Endodermal cell (in vitro differentiated cells): Measurements from ENCODE around the gene CYCS. TPM values are rescaled to one million over a fixed set of nuclear protein-coding genes. Genes with fewer than 3 reads are reported as not detected.
A peak's percentile ranks its signal among the peaks of the same experiment; 100 is the strongest.

Experiments used
- DNase-seq: peaks from one replicate; pipeline ENCODE4 v3.0.0-alpha.2; 2017
- H3K27ac ChIP-seq: 2 replicates; pipeline ENCODE4 v1.5.1; 2013; ENCODE audit warnings: mild to moderate bottlenecking, low read depth, low read length, moderate library complexity
- H3K27me3 ChIP-seq: 2 replicates; pipeline ENCODE4 v1.6.1; 2013; ENCODE audit warnings: mild to moderate bottlenecking, low read length, moderate library complexity; ENCODE audit not compliant: insufficient read depth, control insufficient read depth, poor library complexity, severe bottlenecking
- H3K36me3 ChIP-seq: 2 replicates; pipeline ENCODE4 v1.7.0; 2013; ENCODE audit warnings: mild to moderate bottlenecking, low read length, moderate library complexity; ENCODE audit not compliant: control insufficient read depth, insufficient read depth
- H3K4me1 ChIP-seq: one replicate; pipeline ENCODE4 v1.7.0; 2013; ENCODE audit warnings: low read length; ENCODE audit not compliant: control insufficient read depth, insufficient read depth
- H3K4me3 ChIP-seq: 2 replicates; pipeline ENCODE4 v1.5.1; 2013; ENCODE audit warnings: mild to moderate bottlenecking, low read length, moderate library complexity
- H3K9ac ChIP-seq: 2 replicates; pipeline ENCODE4 v1.6.1; 2013; ENCODE audit warnings: mild to moderate bottlenecking, low read length, moderate library complexity; ENCODE audit not compliant: poor library complexity, severe bottlenecking; ENCODE audit errors: extremely low read depth
- H3K9me3 ChIP-seq: 2 replicates; pipeline ENCODE4 v1.6.1; 2013; ENCODE audit warnings: mild to moderate bottlenecking, low read length, moderate library complexity; ENCODE audit not compliant: control insufficient read depth
- H3K27ac Mint-ChIP-seq: 2 replicates; pipeline ENCODE4 v1.8.0; 2020; ENCODE audit warnings: mixed read lengths
- H3K27me3 Mint-ChIP-seq: 2 replicates; pipeline ENCODE4 v1.8.0; 2021; ENCODE audit warnings: mild to moderate bottlenecking, mixed read lengths; ENCODE audit not compliant: insufficient read depth
- H3K36me3 Mint-ChIP-seq: 2 replicates; pipeline ENCODE4 v1.8.0; 2020; ENCODE audit warnings: low read depth, mixed read lengths
- H3K4me1 Mint-ChIP-seq: 2 replicates; pipeline ENCODE4 v1.8.0; 2020; ENCODE audit warnings: mixed read lengths
- H3K4me3 Mint-ChIP-seq: 2 replicates; pipeline ENCODE4 v1.8.0; 2020; ENCODE audit warnings: mild to moderate bottlenecking, moderate library complexity, mixed read lengths
- H3K9me3 Mint-ChIP-seq: 2 replicates; pipeline ENCODE4 v1.8.0; 2020; ENCODE audit warnings: mild to moderate bottlenecking, mixed read lengths
- CTCF ChIP-seq: fragments of 200-600 bp; sonication (generic); conservative IDR thresholded peaks from 2 replicates; pipeline ENCODE4 v1.5.0; 2021; ENCODE audit warnings: antibody characterized with exemption, mild to moderate bottlenecking
- WGBS, 2 experiments: methylation state at CpG; one replicate each; pipeline versions ENCODE4 v1.1.5 to v1.1.7; 2013; ENCODE audit warnings: missing lambda C conversion rate in 2 of 2, mixed read lengths in 1 of 2; ENCODE audit not compliant: insufficient coverage in 1 of 2, insufficient read length in 1 of 2; 5-methylcytosine and 5-hydroxymethylcytosine counted together
- total RNA-seq, 2 donors: library from RNA; stranded (reverse); fragmentation: NEBNext Ultra II Directional in 1 of 2; extraction: Animal tissue kit (Norgen Biotek cat#: 25700) in 1 of 2; gene quantifications; 2 replicates in 1 of 2; 3 replicates in 1 of 2; pipeline ENCODE4 v1.2.1, GENCODE V29; 2021

The CYCS gene
- total RNA-seq, 2 donors from 2014 or later = 118 to 126 TPM

- H3K36me3 Mint-ChIP-seq = no peaks in the 10 kb centered on the region
- 59 to 90% methylated on average over 2 to 6 of the region's 6 CpGs for WGBS, 2 experiments
- DNase-seq = peak; percentile 96
- peaks cover 2% of the 10 kb centered on the region for H3K4me1 Mint-ChIP-seq
- H3K4me3 Mint-ChIP-seq = no peak overlapping the region
- Histone ChIP-seq H3K9ac (no peak overlapping the region), H3K36me3 (no peaks in the 10 kb centered on the region), H3K4me1 (no peaks in the 10 kb centered on the region), H3K9me3 (peaks cover 26% of the 10 kb centered on the region), H3K27me3 (no peaks in the 10 kb centered on the region), H3K27ac (no peak overlapping the region), H3K4me3 (no peak overlapping the region)
- no peak overlapping the region for H3K27ac Mint-ChIP-seq
- peaks cover 23% of the 10 kb centered on the region for H3K27me3 Mint-ChIP-seq
- peaks cover 25% of the 10 kb centered on the region for H3K9me3 Mint-ChIP-seq
- TF ChIP-seq CTCF = peak; percentile 90
Measured at GRCh38 chr7:25093268-25093826, 31.7 kb downstream of the CYCS start.

GRCh38 chr7:25091779-25092178, 33.3 kb downstream of the CYCS start:
- Mint-ChIP-seq H3K36me3 (no peaks in the 10 kb centered on the region), H3K27ac (no peak overlapping the region), H3K9me3 (peaks cover 15% of the 10 kb centered on the region), H3K4me1 (peaks cover 2% of the 10 kb centered on the region), H3K4me3 (no peak overlapping the region), H3K27me3 (peaks cover 19% of the 10 kb centered on the region)
- peaks cover 10% of the 10 kb centered on the region for H3K9me3 ChIP-seq
- TF ChIP-seq CTCF = no peak
- DNase-seq = no peak
- 92 to 100% methylated on average over 2 to 3 of the region's 4 CpGs for WGBS, 2 experiments
- no peak overlapping the region for H3K9ac ChIP-seq
- H3K4me3 ChIP-seq = no peak overlapping the region
- H3K27ac ChIP-seq = no peak overlapping the region
- H3K27me3 ChIP-seq = no peaks in the 10 kb centered on the region
- H3K36me3 ChIP-seq = no peaks in the 10 kb centered on the region
- H3K4me1 ChIP-seq = no peaks in the 10 kb centered on the region

GRCh38 chr7:25091176-25091575, 33.9 kb downstream of the CYCS start:
- TF ChIP-seq CTCF = no peak
- no peak overlapping the region for H3K9ac ChIP-seq
- Mint-ChIP-seq H3K36me3 (no peaks in the 10 kb centered on the region), H3K27me3 (peaks cover 18% of the 10 kb centered on the region), H3K4me3 (no peak overlapping the region), H3K9me3 (peaks cover 9% of the 10 kb centered on the region), H3K27ac (no peak overlapping the region), H3K4me1 (peaks cover 2% of the 10 kb centered on the region)
- H3K36me3 ChIP-seq = no peaks in the 10 kb centered on the region
- H3K4me1 ChIP-seq = no peaks in the 10 kb centered on the region
- DNase-seq = no peak
- H3K27ac ChIP-seq = no peak overlapping the region
- H3K9me3 ChIP-seq = peaks cover 5% of the 10 kb centered on the region
- H3K4me3 ChIP-seq = no peak overlapping the region
- no peaks in the 10 kb centered on the region for H3K27me3 ChIP-seq
- WGBS, 2 experiments = 70 to 100% methylated on average over 1 of the region's 1 CpG
